H1 (cell line): ENCODE data around the gene TMEM154. TPM values are rescaled to one million over a fixed set of nuclear protein-coding genes. Genes with fewer than 3 reads are reported as not detected.

Experiments used
- CTCF ChIA-PET: fragments of 300-600 bp; sonication (Branson Sonifier 250); formaldehyde crosslinking; loops from one replicate; lab custom pipeline; 2021; ENCODE audit not compliant: partially characterized antibody; lab: Charles Lee
- POLR2A ChIA-PET: fragments of 300-600 bp; sonication (Branson Sonifier 250); formaldehyde crosslinking; loops from one replicate; lab custom pipeline; 2021; ENCODE audit warnings: inconsistent platforms; ENCODE audit not compliant: partially characterized antibody; lab: Charles Lee
- DNase-seq, 2 experiments: peaks; one replicate each; pipeline versions ENCODE4 v3.0.0 to v3.0.0-alpha.2; 2010 to 2022; ENCODE audit warnings: low spot score in 2 of 2, low read depth in 1 of 2, mixed read lengths in 1 of 2
- FAIRE-seq: peaks from 2 replicates; lab custom pipeline; 2011; peaks lifted over from hg19 to GRCh38; lab: Jason Lieb, UNC
- H2AFZ ChIP-seq: 2 replicates; pipeline ENCODE4 v1.8.1; 2012; ENCODE audit warnings: low read length, inconsistent platforms
- H2AK5ac ChIP-seq: 2 replicates; pipeline ENCODE4 v1.6.1; 2013; ENCODE audit warnings: low read depth, low read length
- H2BK120ac ChIP-seq: replicated peaks from 2 replicates; pipeline ENCODE3; 2013; ENCODE audit warnings: low read depth, low read length, inconsistent platforms
- H2BK12ac ChIP-seq: 2 replicates; pipeline ENCODE4 v1.6.1; 2013; ENCODE audit warnings: low read depth, low read length
- H2BK15ac ChIP-seq: 2 replicates; pipeline ENCODE4 v1.6.1; 2013; ENCODE audit warnings: low read length
- H2BK20ac ChIP-seq: 2 replicates; pipeline ENCODE4 v1.6.1; 2013; ENCODE audit warnings: low read length
- H2BK5ac ChIP-seq: 2 replicates; pipeline ENCODE4 v1.6.1; 2013; ENCODE audit warnings: low read depth, low read length
- H3K14ac ChIP-seq: 2 replicates; pipeline ENCODE4 v1.6.1; 2013; ENCODE audit warnings: inconsistent platforms; ENCODE audit not compliant: insufficient read length
- H3K18ac ChIP-seq: 2 replicates; pipeline ENCODE4 v1.6.1; 2013; ENCODE audit warnings: low read length; ENCODE audit errors: extremely low read depth
- H3K23ac ChIP-seq: 2 replicates; pipeline ENCODE4 v1.6.1; 2013; ENCODE audit warnings: inconsistent platforms; ENCODE audit not compliant: insufficient read length
- H3K23me2 ChIP-seq: 2 replicates; pipeline ENCODE4 v1.6.1; 2013; ENCODE audit warnings: low read depth, low read length
- H3K27ac ChIP-seq: 2 replicates; pipeline ENCODE4 v1.6.1; 2011; ENCODE audit warnings: low read depth, low read length, inconsistent platforms
- H3K27me3 ChIP-seq, 4 experiments: replicated peaks in 1 of 4; 1 replicate in 1 of 4; 2 replicates in 3 of 4; pipeline versions ENCODE4 v1.6.1 to v1.8.1; 2011 to 2013; ENCODE audit warnings: low read length in 3 of 4, mild to moderate bottlenecking in 3 of 4, inconsistent platforms in 2 of 4, mixed read lengths in 2 of 4, moderate library complexity in 1 of 4; ENCODE audit not compliant: control insufficient read depth in 3 of 4, insufficient read depth in 3 of 4; ENCODE audit errors: extremely low read depth in 1 of 4
- H3K36me3 ChIP-seq, 4 experiments: 2 replicates each; pipeline versions ENCODE4 v1.6.1 to v1.8.1; 2011 to 2013; ENCODE audit warnings: mild to moderate bottlenecking in 4 of 4, low read length in 3 of 4, moderate library complexity in 2 of 4, control low read depth in 1 of 4, inconsistent platforms in 1 of 4; ENCODE audit not compliant: insufficient read depth in 4 of 4, control insufficient read depth in 2 of 4
- H3K4ac ChIP-seq: replicated peaks from 2 replicates; pipeline ENCODE3; 2013; ENCODE audit warnings: low read length, low read depth, mixed read lengths, inconsistent platforms; ENCODE audit not compliant: insufficient read length
- H3K4me1 ChIP-seq, 4 experiments: replicated peaks in 1 of 4; 1 replicate in 1 of 4; 2 replicates in 3 of 4; pipeline versions ENCODE4 v1.6.1 to v1.8.1; 2011 to 2013; ENCODE audit warnings: low read length in 3 of 4, inconsistent platforms in 2 of 4, mixed read lengths in 1 of 4; ENCODE audit not compliant: insufficient read depth in 4 of 4, control insufficient read depth in 3 of 4
- H3K4me2 ChIP-seq, 2 experiments: 2 replicates each; pipeline versions ENCODE4 v1.6.1 to v1.8.1; 2011 to 2013; ENCODE audit warnings: low read depth in 2 of 2, low read length in 2 of 2, control low read depth in 1 of 2, inconsistent platforms in 1 of 2, mild to moderate bottlenecking in 1 of 2; ENCODE audit not compliant: insufficient read depth in 1 of 2
- H3K4me3 ChIP-seq, 4 experiments: fragments of 200-600, 300-600 bp in 1 of 4; sonication (generic), shearing (Covaris generic), sonication (Bioruptor Twin) in 1 of 4; 2 replicates each; pipeline versions ENCODE4 v1.5.1 to v1.8.1; 2011 to 2016; ENCODE audit warnings: low read length in 4 of 4, low read depth in 3 of 4, control low read depth in 2 of 4, inconsistent platforms in 2 of 4, mild to moderate bottlenecking in 2 of 4, mixed read lengths in 1 of 4, moderate library complexity in 1 of 4; ENCODE audit not compliant: insufficient read depth in 2 of 4; ENCODE audit errors: extremely low read depth in 1 of 4
- H3K56ac ChIP-seq: replicated peaks from 2 replicates; pipeline ENCODE3; 2013; ENCODE audit warnings: low read depth, mild to moderate bottlenecking, mixed read lengths, low read length, inconsistent platforms; ENCODE audit not compliant: insufficient read length
- H3K79me1 ChIP-seq: 2 replicates; pipeline ENCODE4 v1.6.1; 2013; ENCODE audit warnings: low read depth, low read length, control low read depth
- H3K79me2 ChIP-seq, 2 experiments: 2 replicates each; pipeline versions ENCODE4 v1.6.1 to v1.8.1; 2012 to 2013; ENCODE audit warnings: low read length in 2 of 2, mild to moderate bottlenecking in 2 of 2, inconsistent platforms in 1 of 2; ENCODE audit not compliant: insufficient read depth in 2 of 2, control insufficient read depth in 1 of 2
- H3K9ac ChIP-seq, 4 experiments: replicated peaks in 1 of 4; 1 replicate in 1 of 4; 2 replicates in 3 of 4; pipeline versions ENCODE4 v1.6.1 to v1.8.1; 2011 to 2013; ENCODE audit warnings: low read depth in 3 of 4, low read length in 3 of 4, control low read depth in 2 of 4, mild to moderate bottlenecking in 2 of 4, moderate library complexity in 2 of 4, inconsistent platforms in 1 of 4; ENCODE audit errors: extremely low read depth in 1 of 4
- H3K9me3 ChIP-seq, 2 experiments: 2 replicates each; pipeline versions ENCODE4 v1.6.1 to v1.8.1; 2012 to 2013; ENCODE audit warnings: mild to moderate bottlenecking in 2 of 2, moderate library complexity in 2 of 2, control low read depth in 1 of 2, inconsistent platforms in 1 of 2, low read depth in 1 of 2, low read length in 1 of 2, mixed read lengths in 1 of 2; ENCODE audit not compliant: insufficient read depth in 2 of 2
- H4K20me1 ChIP-seq, 2 experiments: replicated peaks in 1 of 2; 2 replicates each; pipeline versions ENCODE3 to v1.8.1; 2011 to 2013; ENCODE audit warnings: inconsistent platforms in 2 of 2, low read length in 2 of 2, mild to moderate bottlenecking in 1 of 2; ENCODE audit not compliant: insufficient read depth in 2 of 2, control insufficient read depth in 1 of 2
- H4K5ac ChIP-seq: 2 replicates; pipeline ENCODE4 v1.6.1; 2013; ENCODE audit warnings: low read length, low read depth, mixed read lengths, inconsistent platforms; ENCODE audit not compliant: insufficient read length
- H4K8ac ChIP-seq: 2 replicates; pipeline ENCODE4 v1.8.0; 2013; ENCODE audit warnings: mild to moderate bottlenecking, moderate library complexity, low read length, inconsistent platforms; ENCODE audit not compliant: insufficient read depth; ENCODE audit errors: extremely low read depth
- H4K91ac ChIP-seq: replicated peaks from 2 replicates; pipeline ENCODE3; 2013; ENCODE audit warnings: low read length, mixed read lengths, inconsistent platforms; ENCODE audit not compliant: insufficient read length
- ASH2L ChIP-seq: fragments of 200-600, 300-600 bp; sonication (generic); IDR thresholded peaks from one replicate; pipeline ENCODE4 v1.7.1; 2017; ENCODE audit warnings: low read length
- CBX8 ChIP-seq: fragments of 300-800, 300-1000 bp; sonication (generic); IDR thresholded peaks from 2 replicates; pipeline ENCODE4 v1.7.1; 2016; ENCODE audit warnings: low read depth, low read length, borderline replicate concordance
- EGR1 ChIP-seq: IDR thresholded peaks from 2 replicates; pipeline ENCODE4 v1.6.1; 2011; ENCODE audit warnings: low read depth, low read length, borderline replicate concordance
- GABPA ChIP-seq: IDR thresholded peaks from 2 replicates; pipeline ENCODE4 v1.6.1; 2011; ENCODE audit warnings: mild to moderate bottlenecking, low read length, moderate library complexity, borderline replicate concordance; ENCODE audit not compliant: insufficient read depth
- POLR2AphosphoS5 ChIP-seq: IDR thresholded peaks from 2 replicates; pipeline ENCODE4 v1.6.1; 2011; ENCODE audit warnings: low read depth, low read length
- RFX5 ChIP-seq: IDR thresholded peaks from 2 replicates; pipeline ENCODE4 v1.6.1; 2011; ENCODE audit warnings: low read depth, low read length, improper control_type of control experiment, borderline replicate concordance
- WGBS, 2 experiments: shearing (Covaris generic) in 1 of 2; methylation state at CpG; one replicate each; pipeline versions ENCODE4 v1.1.6 to v1.1.7; 2013 to 2015; ENCODE audit warnings: low lambda C conversion rate in 2 of 2, mixed read lengths in 2 of 2, inconsistent platforms in 1 of 2, low coverage in 1 of 2, missing lambda C conversion rate in 1 of 2; ENCODE audit not compliant: insufficient replicate concordance in 2 of 2, insufficient coverage in 1 of 2, insufficient read length in 1 of 2; ENCODE audit errors: extremely low coverage in 1 of 2, missing lambda C conversion rate in 1 of 2; 5-methylcytosine and 5-hydroxymethylcytosine counted together
- polyA plus RNA-seq, 7 experiments: library from polyadenylated mRNA; depleted of rRNA in 3 of 7; stranded (reverse) in 5 of 7; unstranded in 2 of 7; fragments of >200 nt in 5 of 7; fragments of 200-250 nt in 2 of 7; gene quantifications; 1 replicate in 5 of 7; 2 replicates in 1 of 7; 4 replicates in 1 of 7; pipeline versions ENCODE4 v1.2.1 to v1.2.3, GENCODE V29; 2011 to 2013; ENCODE audit warnings: missing spikeins in 2 of 7, mixed read lengths in 2 of 7
- total RNA-seq: library from RNA; stranded (reverse); fragmentation: NEBNext Ultra II Directional; extraction: Animal tissue kit (Norgen Biotek cat#: 25700); gene quantifications from 2 replicates; pipeline ENCODE4 v1.2.1, GENCODE V29; 2021

Gene TMEM154
- total and polyA plus RNA-seq, 2 of the 8 experiments (the other 6 are each of a cell fraction or from before 2014, with no cell fraction given) = 0.33 to 1.2 TPM

DNA sequence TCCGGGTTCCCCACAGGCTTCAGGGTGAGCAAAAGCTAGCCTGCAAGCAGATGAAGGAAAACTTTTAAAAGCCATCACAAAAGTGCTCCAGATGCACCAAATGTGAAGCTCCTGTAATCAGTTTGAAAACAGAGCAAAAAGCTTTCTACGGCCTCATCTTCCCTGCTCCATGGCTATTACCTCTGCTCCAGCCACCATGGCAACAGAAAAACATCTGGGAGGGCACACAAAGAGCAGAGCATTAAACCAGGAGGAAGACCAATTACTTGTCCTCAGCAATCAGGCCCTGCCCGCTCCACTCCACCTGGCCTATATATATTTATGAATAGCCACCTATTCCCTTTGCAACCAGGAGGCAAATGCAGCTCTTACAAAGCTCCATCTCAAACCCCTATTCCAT, 33.6 kb downstream of the TMEM154 start:
- H3K9ac ChIP-seq = no peak overlapping the region
- no peak for DNase-seq
- H4K91ac ChIP-seq = no peak overlapping the region
- no peak overlapping the region for H4K8ac ChIP-seq
- no peaks in the 10 kb centered on the region for H3K36me3 ChIP-seq
- no peak overlapping the region for H3K4me2 ChIP-seq
- H3K79me1 ChIP-seq = no peaks in the 10 kb centered on the region
- FAIRE-seq = no peak
- H3K18ac ChIP-seq = no peak overlapping the region
- no peak overlapping the region for H3K14ac ChIP-seq
- no peak overlapping the region for H3K23ac ChIP-seq
- ChIA-PET CTCF (interaction anchor here (0.9 to 4.3 kb wide), 10 partner anchors 10 to 290 kb away, joined by 3 to 21 read pairs (median 6); no protein-coding TSS in a partner anchor), POLR2A (no interaction called here)
- no peaks in the 10 kb centered on the region for H3K9me3 ChIP-seq
- no peak overlapping the region for H2BK20ac ChIP-seq
- H3K4me1 ChIP-seq = peaks cover 0 to 8% (median 4%) of the 10 kb centered on the region in 4 experiments; a peak in 4 of 7 replicates
- H2AFZ ChIP-seq = peak overlapping the region; percentile 8; the same call in 1 of the 2 replicates
- no peak overlapping the region for H2BK12ac ChIP-seq
- no peak overlapping the region for H3K4ac ChIP-seq
- H3K27ac ChIP-seq = no peak overlapping the region
- no peaks in the 10 kb centered on the region for H4K20me1 ChIP-seq
- H3K4me3 ChIP-seq = no peak overlapping the region
- no peak overlapping the region for H3K56ac ChIP-seq
- no peak overlapping the region for H2BK15ac ChIP-seq
- H2BK120ac ChIP-seq = no peak overlapping the region
- no peaks in the 10 kb centered on the region for H3K79me2 ChIP-seq
- no peaks in the 10 kb centered on the region; a peak in 1 of 7 replicates for H3K27me3 ChIP-seq
- 84% methylated on average over 3 of the region's 3 CpGs; no CpG with 5 or more reads in 1 of the 2 experiments for WGBS, 2 experiments
- H2AK5ac ChIP-seq = no peak overlapping the region
- no peak overlapping the region for H2BK5ac ChIP-seq
- no peak overlapping the region for H4K5ac ChIP-seq
- H3K23me2 ChIP-seq = no peaks in the 10 kb centered on the region
- TF ChIP-seq EGR1 (no peak), CBX8 (no peak), GABPA (no peak), RFX5 (no peak), ASH2L (no peak), POLR2AphosphoS5 (no peak)
- TF ChIP-seq, all 59 proteins: peak for 0
